ENCODE measurements around the gene SH3RF2. TPM values are rescaled to one million over a fixed set of nuclear protein-coding genes. Genes with fewer than 3 reads are reported as not detected.

Gene SH3RF2
- total and polyA plus RNA-seq, 2 of the 13 experiments (the other 11 are each of a cell fraction or from before 2014, with no cell fraction given) = 2.6 to 3.7 TPM

DNA sequence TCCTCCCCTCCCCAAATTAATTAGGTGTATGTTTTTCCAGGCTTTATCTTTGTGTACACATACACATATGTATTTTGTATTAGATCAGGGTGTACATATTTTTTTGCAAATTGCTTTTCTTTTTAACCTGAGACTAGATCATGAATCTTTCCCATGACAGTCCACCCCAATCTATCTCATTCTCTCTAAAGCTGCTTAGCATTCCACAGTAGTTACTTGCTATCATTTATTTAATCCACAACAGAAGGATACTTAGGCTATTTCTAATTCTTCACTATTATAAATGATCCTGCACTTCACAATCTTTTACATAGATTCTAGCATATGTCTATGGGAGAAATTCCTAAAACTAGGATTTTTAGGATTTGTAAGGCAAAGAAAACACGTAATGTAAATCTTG is 43.9 kb downstream of the SH3RF2 start:
- H3K27me3 ChIP-seq (ENCODE audit: control insufficient read depth in 1 of 2, insufficient read depth in 2 of 2, low read length in 2 of 2) = no peaks in the 10 kb centered on the region
- H3K27ac ChIP-seq (ENCODE audit: extremely low read length, insufficient read depth, low read length) = peak overlapping the region; percentile 60
- no peak for DNase-seq (ENCODE audit: low spot score)
- intact Hi-C loops (cut with micrococcal nuclease; ENCODE audit: unreplicated experiment) = no loop called here
- no peak for ATAC-seq
- BruUV-seq (replicated peaks) = no TSS peak
- H3K36me3 ChIP-seq (replicated peaks in 1 of 2; ENCODE audit: control insufficient read depth in 1 of 2, insufficient read depth in 2 of 2, low read length in 2 of 2) = no peaks in the 10 kb centered on the region
- FAIRE-seq = no peak
- peaks cover 88% of the 10 kb centered on the region for H3K4me1 ChIP-seq (ENCODE audit: insufficient read depth, low read length)
- no peaks in the 10 kb centered on the region; the same call in 1 of the 2 replicates for H3K9me3 ChIP-seq (ENCODE audit: low read length)
- H4K20me1 ChIP-seq (ENCODE audit: insufficient read depth, low read length) = no peaks in the 10 kb centered on the region
- H3K4me2 ChIP-seq (ENCODE audit: low read depth, low read length) = peak overlapping the region; percentile 68; the same call in 1 of the 2 replicates
- H3K79me2 ChIP-seq (ENCODE audit: insufficient read depth, low read length) = no peaks in the 10 kb centered on the region
- in situ Hi-C loops (cut with HindIII; ENCODE audit: extremely low pct_ligation_motif_present, low pct_unique_long_range_greater_than_20kb) = loop anchor here (5.0 kb wide), 1 partner anchor 43 kb away; the partner anchor contains the start of gene SH3RF2
- no peak overlapping the region for H3K4me3 ChIP-seq (replicated peaks in 1 of 3; ENCODE audit: insufficient read depth in 1 of 3, low read depth in 2 of 3, low read length in 3 of 3)
- CTCF ChIA-PET (ENCODE audit: low intra/inter-chr PET ratio, low total read pairs) = no interaction called here
- WGBS (ENCODE audit: low lambda C conversion rate) = 88% methylated on average over 1 of the region's 1 CpG
- POLR2A ChIA-PET = interaction anchor here (1.2 to 5.8 kb wide), 5 partner anchors 11 to 44 kb away, joined by 3 to 40 read pairs (median 5); partner anchors contain the start of gene SH3RF2
- H3K9ac ChIP-seq (ENCODE audit: insufficient read depth, low read depth, low read length) = no peak overlapping the region
- H2AFZ ChIP-seq (ENCODE audit: low read length) = no peak overlapping the region
- TF ChIP-seq, protein P1, sequence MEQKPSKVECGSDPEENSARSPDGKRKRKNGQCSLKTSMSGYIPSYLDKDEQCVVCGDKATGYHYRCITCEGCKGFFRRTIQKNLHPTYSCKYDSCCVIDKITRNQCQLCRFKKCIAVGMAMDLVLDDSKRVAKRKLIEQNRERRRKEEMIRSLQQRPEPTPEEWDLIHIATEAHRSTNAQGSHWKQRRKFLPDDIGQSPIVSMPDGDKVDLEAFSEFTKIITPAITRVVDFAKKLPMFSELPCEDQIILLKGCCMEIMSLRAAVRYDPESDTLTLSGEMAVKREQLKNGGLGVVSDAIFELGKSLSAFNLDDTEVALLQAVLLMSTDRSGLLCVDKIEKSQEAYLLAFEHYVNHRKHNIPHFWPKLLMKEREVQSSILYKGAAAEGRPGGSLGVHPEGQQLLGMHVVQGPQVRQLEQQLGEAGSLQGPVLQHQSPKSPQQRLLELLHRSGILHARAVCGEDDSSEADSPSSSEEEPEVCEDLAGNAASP (CRISPR knock-in tag; IDR thresholded peaks at IDR 0.05; ENCODE audit: borderline replicate concordance) = no peak
- TF ChIP-seq JDP2 (CRISPR knock-in tag; IDR thresholded peaks at IDR 0.05; ENCODE audit: borderline replicate concordance) (no peak), ZNF232 (CRISPR knock-in tag; IDR thresholded peaks at IDR 0.05; ENCODE audit: borderline replicate concordance) (no peak), ZBTB7B (CRISPR knock-in tag; IDR thresholded peaks at IDR 0.05) (no peak), ZNF44 (CRISPR knock-in tag; IDR thresholded peaks at IDR 0.05) (no peak), ZBTB43 (CRISPR knock-in tag; conservative IDR thresholded peaks at IDR 0.05) (no peak), ZNF451 (CRISPR knock-in tag; IDR thresholded peaks at IDR 0.05) (no peak), HNRNPLL (IDR thresholded peaks at IDR 0.05; ENCODE audit: low read depth, low read length, poor library complexity, severe bottlenecking) (no peak), ZNF335 (CRISPR knock-in tag; IDR thresholded peaks at IDR 0.05) (no peak), ZZZ3 (CRISPR knock-in tag; IDR thresholded peaks at IDR 0.05; ENCODE audit: borderline replicate concordance) (no peak), GMEB1 (CRISPR knock-in tag; IDR thresholded peaks at IDR 0.05; ENCODE audit: borderline replicate concordance) (no peak), HHEX (CRISPR knock-in tag; IDR thresholded peaks at IDR 0.05) (no peak), ARID2 (CRISPR knock-in tag; IDR thresholded peaks at IDR 0.05; ENCODE audit: borderline replicate concordance) (no peak)
- TF ChIP-seq, protein P2, sequence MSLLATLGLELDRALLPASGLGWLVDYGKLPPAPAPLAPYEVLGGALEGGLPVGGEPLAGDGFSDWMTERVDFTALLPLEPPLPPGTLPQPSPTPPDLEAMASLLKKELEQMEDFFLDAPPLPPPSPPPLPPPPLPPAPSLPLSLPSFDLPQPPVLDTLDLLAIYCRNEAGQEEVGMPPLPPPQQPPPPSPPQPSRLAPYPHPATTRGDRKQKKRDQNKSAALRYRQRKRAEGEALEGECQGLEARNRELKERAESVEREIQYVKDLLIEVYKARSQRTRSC (CRISPR knock-in tag; IDR thresholded peaks at IDR 0.05; ENCODE audit: low read depth) = no peak
- TF ChIP-seq, protein P3, sequence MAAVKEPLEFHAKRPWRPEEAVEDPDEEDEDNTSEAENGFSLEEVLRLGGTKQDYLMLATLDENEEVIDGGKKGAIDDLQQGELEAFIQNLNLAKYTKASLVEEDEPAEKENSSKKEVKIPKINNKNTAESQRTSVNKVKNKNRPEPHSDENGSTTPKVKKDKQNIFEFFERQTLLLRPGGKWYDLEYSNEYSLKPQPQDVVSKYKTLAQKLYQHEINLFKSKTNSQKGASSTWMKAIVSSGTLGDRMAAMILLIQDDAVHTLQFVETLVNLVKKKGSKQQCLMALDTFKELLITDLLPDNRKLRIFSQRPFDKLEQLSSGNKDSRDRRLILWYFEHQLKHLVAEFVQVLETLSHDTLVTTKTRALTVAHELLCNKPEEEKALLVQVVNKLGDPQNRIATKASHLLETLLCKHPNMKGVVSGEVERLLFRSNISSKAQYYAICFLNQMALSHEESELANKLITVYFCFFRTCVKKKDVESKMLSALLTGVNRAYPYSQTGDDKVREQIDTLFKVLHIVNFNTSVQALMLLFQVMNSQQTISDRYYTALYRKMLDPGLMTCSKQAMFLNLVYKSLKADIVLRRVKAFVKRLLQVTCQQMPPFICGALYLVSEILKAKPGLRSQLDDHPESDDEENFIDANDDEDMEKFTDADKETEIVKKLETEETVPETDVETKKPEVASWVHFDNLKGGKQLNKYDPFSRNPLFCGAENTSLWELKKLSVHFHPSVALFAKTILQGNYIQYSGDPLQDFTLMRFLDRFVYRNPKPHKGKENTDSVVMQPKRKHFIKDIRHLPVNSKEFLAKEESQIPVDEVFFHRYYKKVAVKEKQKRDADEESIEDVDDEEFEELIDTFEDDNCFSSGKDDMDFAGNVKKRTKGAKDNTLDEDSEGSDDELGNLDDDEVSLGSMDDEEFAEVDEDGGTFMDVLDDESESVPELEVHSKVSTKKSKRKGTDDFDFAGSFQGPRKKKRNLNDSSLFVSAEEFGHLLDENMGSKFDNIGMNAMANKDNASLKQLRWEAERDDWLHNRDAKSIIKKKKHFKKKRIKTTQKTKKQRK (IDR thresholded peaks at IDR 0.05; ENCODE audit: low read length) = no peak
